PC-3 (cell line): ENCODE results near the gene DGKI. TPM values are rescaled to one million over a fixed set of nuclear protein-coding genes. Genes with fewer than 3 reads are reported as not detected.

Experiments used
- ATAC-seq: fragments of 200-7000 bp; cut with Tn5 transposase; 2 replicates; pipeline ENCODE4 v1.9.1; 2020; ENCODE audit warnings: mild to moderate bottlenecking, moderate library complexity
- BruUV-seq: library from RNA; stranded (reverse); fragments of 400-500 nt; replicated peaks from 2 replicates; lab custom pipeline; 2021; lab: Mats Ljungman, UMichigan
- CTCF ChIA-PET: fragments of 300-600 bp; sonication (Branson Sonifier 250); formaldehyde crosslinking; loops from one replicate; lab custom pipeline; 2022; ENCODE audit warnings: antibody characterized with exemption; lab: Charles Lee
- POLR2A ChIA-PET: fragments of 300-600 bp; sonication (Branson Sonifier 250); formaldehyde crosslinking; loops from one replicate; lab custom pipeline; 2022; ENCODE audit warnings: antibody characterized with exemption; ENCODE audit not compliant: unreplicated experiment; lab: Charles Lee
- DNase-seq: peaks from one replicate; pipeline ENCODE4 v3.0.0-alpha.2; 2015
- H2AFZ ChIP-seq: fragments of 300-600 bp; sonication (generic); 2 replicates; pipeline ENCODE4 v1.6.0; 2016; ENCODE audit warnings: antibody characterized with exemption, low read length
- H3F3A ChIP-seq: fragments of 300-600 bp; sonication (generic); one replicate; pipeline ENCODE4 v1.6.0; 2017; ENCODE audit warnings: antibody characterized with exemption, low read length, control low read depth, mild to moderate bottlenecking; ENCODE audit not compliant: unreplicated experiment
- H3K27ac ChIP-seq: fragments of 300-600 bp; sonication (generic); 2 replicates; pipeline ENCODE4 v1.5.1; 2016; ENCODE audit warnings: mild to moderate bottlenecking, low read length
- H3K27me3 ChIP-seq: fragments of 300-600 bp; sonication (generic); 2 replicates; pipeline ENCODE4 v1.6.1; 2016; ENCODE audit warnings: low read length, mixed read lengths
- H3K36me3 ChIP-seq: fragments of 300-600 bp; sonication (generic); 2 replicates; pipeline ENCODE4 v1.6.1; 2016; ENCODE audit warnings: low read depth, mixed run types, low read length, mixed read lengths
- H3K4me1 ChIP-seq: fragments of 300-600 bp; sonication (generic); 2 replicates; pipeline ENCODE4 v1.5.1; 2016; ENCODE audit warnings: low read length; ENCODE audit not compliant: insufficient read depth
- H3K4me2 ChIP-seq: fragments of 300-600 bp; sonication (generic); 2 replicates; pipeline ENCODE4 v1.6.0; 2016; ENCODE audit warnings: low read length
- H3K4me3 ChIP-seq: fragments of 300-600 bp; sonication (generic); 2 replicates; pipeline ENCODE4 v1.5.1; 2016; ENCODE audit warnings: mild to moderate bottlenecking, low read length, mixed read lengths
- H3K79me2 ChIP-seq: fragments of 300-600 bp; sonication (generic); 2 replicates; pipeline ENCODE4 v1.6.1; 2017; ENCODE audit warnings: low read length, mixed read lengths
- H3K9ac ChIP-seq: fragments of 300-600 bp; sonication (generic); 2 replicates; pipeline ENCODE4 v1.6.0; 2016; ENCODE audit warnings: mild to moderate bottlenecking, low read length
- H3K9me2 ChIP-seq: fragments of 300-600 bp; sonication (generic); replicated peaks from 2 replicates; pipeline ENCODE4 v1.6.1; 2016; ENCODE audit warnings: mixed run types, low read length, mixed read lengths
- H3K9me3 ChIP-seq: fragments of 300-600 bp; sonication (generic); 2 replicates; pipeline ENCODE4 v1.6.1; 2016; ENCODE audit warnings: low read length, mixed read lengths
- H4K20me1 ChIP-seq: fragments of 300-600 bp; sonication (generic); 2 replicates; pipeline ENCODE4 v1.6.1; 2016; ENCODE audit warnings: low read length, mixed read lengths
- EZH2 ChIP-seq: fragments of 300-600 bp; sonication (generic); IDR thresholded peaks from one replicate; pipeline ENCODE4 v1.6.1; 2017; ENCODE audit warnings: antibody characterized with exemption, mild to moderate bottlenecking, low read length; ENCODE audit not compliant: unreplicated experiment
- EZH2phosphoT487 ChIP-seq: fragments of 300-600 bp; sonication (generic); IDR thresholded peaks from 2 replicates; pipeline ENCODE4 v1.6.1; 2018; ENCODE audit warnings: mild to moderate bottlenecking, antibody characterized with exemption, low read length, borderline replicate concordance
- intact Hi-C: fragments of 100-400 bp; cut with micrococcal nuclease; formaldehyde crosslinking; loops from 2 replicates; pipeline ENCODE4 v1.9.0; 2023
- total RNA-seq: library from RNA; depleted of rRNA; stranded (reverse); fragments of >200 nt; gene quantifications from 2 replicates; pipeline ENCODE4 v1.2.3, GENCODE V29; 2014
- TF ChIP-seq, protein P1 (sequence below): fragments of 300-600 bp; sonication (generic); conservative IDR thresholded peaks from 2 replicates; pipeline ENCODE4 v1.5.1; 2017; ENCODE audit warnings: antibody characterized with exemption, low read depth, mild to moderate bottlenecking, low read length

The DGKI gene
- total RNA-seq, 1 experiment from 2014 or later, result not detected

GRCh38 chr7:137606061-137606674 is 240.6 kb downstream of the DGKI start:
- Histone ChIP-seq H3K27ac (no peak overlapping the region), H3K4me1 (no peaks in the 10 kb centered on the region), H3K36me3 (no peaks in the 10 kb centered on the region), H3K9me2 (no peaks in the 10 kb centered on the region), H4K20me1 (no peaks in the 10 kb centered on the region), H3K4me2 (no peak overlapping the region), H3K9ac (no peak overlapping the region), H2AFZ (no peak overlapping the region), H3F3A (no peaks in the 10 kb centered on the region), H3K79me2 (no peaks in the 10 kb centered on the region), H3K4me3 (no peak overlapping the region), H3K9me3 (no peaks in the 10 kb centered on the region), H3K27me3 (peaks cover 73% of the 10 kb centered on the region)
- POLR2A ChIA-PET, result no interaction called here
- DNase-seq (peak; percentile 80), ATAC-seq (no peak)
- TF ChIP-seq, protein P1, sequence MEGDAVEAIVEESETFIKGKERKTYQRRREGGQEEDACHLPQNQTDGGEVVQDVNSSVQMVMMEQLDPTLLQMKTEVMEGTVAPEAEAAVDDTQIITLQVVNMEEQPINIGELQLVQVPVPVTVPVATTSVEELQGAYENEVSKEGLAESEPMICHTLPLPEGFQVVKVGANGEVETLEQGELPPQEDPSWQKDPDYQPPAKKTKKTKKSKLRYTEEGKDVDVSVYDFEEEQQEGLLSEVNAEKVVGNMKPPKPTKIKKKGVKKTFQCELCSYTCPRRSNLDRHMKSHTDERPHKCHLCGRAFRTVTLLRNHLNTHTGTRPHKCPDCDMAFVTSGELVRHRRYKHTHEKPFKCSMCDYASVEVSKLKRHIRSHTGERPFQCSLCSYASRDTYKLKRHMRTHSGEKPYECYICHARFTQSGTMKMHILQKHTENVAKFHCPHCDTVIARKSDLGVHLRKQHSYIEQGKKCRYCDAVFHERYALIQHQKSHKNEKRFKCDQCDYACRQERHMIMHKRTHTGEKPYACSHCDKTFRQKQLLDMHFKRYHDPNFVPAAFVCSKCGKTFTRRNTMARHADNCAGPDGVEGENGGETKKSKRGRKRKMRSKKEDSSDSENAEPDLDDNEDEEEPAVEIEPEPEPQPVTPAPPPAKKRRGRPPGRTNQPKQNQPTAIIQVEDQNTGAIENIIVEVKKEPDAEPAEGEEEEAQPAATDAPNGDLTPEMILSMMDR, result peak; percentile 58; the same call in 1 of the 2 replicates
- no peak for TF ChIP-seq EZH2phosphoT487
- CTCF ChIA-PET, result interaction anchor here (0.6 to 1.3 kb wide), 4 partner anchors 20 to 1622 kb away, joined by 3 to 7 read pairs (median 3); no protein-coding TSS in a partner anchor
- intact Hi-C loops, result loop anchor here (1.0 to 5.0 kb wide), 3 partner anchors 20 to 401 kb away; no protein-coding TSS in a partner anchor
- no TSS peak for BruUV-seq

DNA sequence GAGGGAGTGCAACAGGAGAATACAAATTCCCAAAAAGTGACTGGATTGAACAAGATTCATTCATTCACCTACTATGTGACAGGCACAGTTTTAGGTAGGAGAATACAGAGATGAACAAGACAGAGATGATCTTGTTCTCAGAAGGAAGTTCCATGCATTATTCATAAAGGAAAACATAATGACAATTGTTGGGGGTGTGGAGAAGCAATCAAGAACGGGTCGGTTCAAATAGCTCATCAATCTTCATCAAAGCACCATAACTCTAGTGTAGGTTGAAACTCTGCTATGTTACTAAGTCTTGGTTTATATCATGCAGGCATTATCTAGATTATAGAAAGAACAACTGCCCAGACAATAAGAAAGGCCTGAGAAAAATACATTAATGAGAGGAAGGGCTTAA is 243.7 kb downstream of the DGKI start:
- peaks cover 56% of the 10 kb centered on the region for H3K27me3 ChIP-seq
- H3K9me2 ChIP-seq, result no peaks in the 10 kb centered on the region
- no peaks in the 10 kb centered on the region for H3K79me2 ChIP-seq
- no peaks in the 10 kb centered on the region for H3F3A ChIP-seq
- H3K4me2 ChIP-seq, result no peak overlapping the region
- no peak overlapping the region for H3K4me3 ChIP-seq
- intact Hi-C loops, result no loop called here
- H3K4me1 ChIP-seq, result no peaks in the 10 kb centered on the region
- no peaks in the 10 kb centered on the region for H4K20me1 ChIP-seq
- no peak overlapping the region for H2AFZ ChIP-seq
- no TSS peak for BruUV-seq
- ATAC-seq, result no peak
- no peak overlapping the region for H3K27ac ChIP-seq
- no peaks in the 10 kb centered on the region for H3K9me3 ChIP-seq
- DNase-seq, result no peak
- POLR2A ChIA-PET, result no interaction called here
- no peak overlapping the region for H3K9ac ChIP-seq
- H3K36me3 ChIP-seq, result no peaks in the 10 kb centered on the region
- CTCF ChIA-PET, result interaction anchor here (0.6 kb wide), 1 partner anchor 434 kb away, joined by 3 read pairs; no protein-coding TSS in a partner anchor
- TF ChIP-seq, protein P1, result no peak
- TF ChIP-seq EZH2phosphoT487, result no peak
- no peak for TF ChIP-seq EZH2

DNA sequence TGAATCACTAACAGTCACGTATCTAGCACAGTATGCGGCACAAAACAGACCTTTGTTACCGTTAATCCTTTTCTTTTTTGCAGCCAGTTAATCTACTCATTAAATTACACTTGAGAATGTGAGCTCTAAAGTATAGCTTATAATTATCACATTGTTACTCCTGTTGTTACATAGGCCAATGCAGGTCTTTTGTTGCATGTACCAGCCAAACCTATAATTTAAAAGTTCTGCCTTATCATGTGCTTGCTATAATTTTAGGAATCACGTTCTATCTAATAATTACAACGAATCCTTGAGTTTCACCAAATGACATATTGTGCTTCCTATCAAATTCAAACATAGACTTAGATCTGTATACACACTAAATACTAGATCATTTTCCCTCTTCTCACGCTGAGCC is 245.1 kb downstream of the DGKI start:
- TF ChIP-seq EZH2phosphoT487 (no peak), EZH2 (no peak)
- TF ChIP-seq, protein P1, result no peak
- no peak overlapping the region for H2AFZ ChIP-seq
- no peaks in the 10 kb centered on the region for H3K4me1 ChIP-seq
- intact Hi-C loops, result no loop called here
- H3K4me3 ChIP-seq, result no peak overlapping the region
- BruUV-seq, result no TSS peak
- peaks cover 45% of the 10 kb centered on the region for H3K27me3 ChIP-seq
- ChIA-PET POLR2A (no interaction called here), CTCF (no interaction called here)
- H3F3A ChIP-seq, result no peaks in the 10 kb centered on the region
- H4K20me1 ChIP-seq, result no peaks in the 10 kb centered on the region
- H3K4me2 ChIP-seq, result no peak overlapping the region
- ATAC-seq (no peak), DNase-seq (no peak)
- H3K9me2 ChIP-seq, result no peaks in the 10 kb centered on the region
- H3K9me3 ChIP-seq, result no peaks in the 10 kb centered on the region
- H3K36me3 ChIP-seq, result no peaks in the 10 kb centered on the region
- H3K27ac ChIP-seq, result no peak overlapping the region
- no peak overlapping the region for H3K9ac ChIP-seq
- no peaks in the 10 kb centered on the region for H3K79me2 ChIP-seq
